Ramos (cell line): Measurements from ENCODE around the gene CXCL1.

Experiments used
- in situ Hi-C: fragments of 300-500 bp; cut with MboI; formaldehyde crosslinking; loops from one replicate; pipeline ENCODE4 v1.14.3; 2022; ENCODE audit warnings: low sequenced_read_pairs; ENCODE audit not compliant: unreplicated experiment

CXCL1 gene

GRCh38 chr4:73908965-73909364 lies 39.8 kb downstream of the CXCL1 start:
- in situ Hi-C loops, result no loop called here

GRCh38 chr4:73911746-73912145 lies 42.6 kb downstream of the CXCL1 start:
- in situ Hi-C loops, result no loop called here

- in situ Hi-C loops, result no loop called here
These were observed 43.0 kb downstream of the CXCL1 start for GRCh38 chr4:73912191-73912590.

GRCh38 chr4:73914071-73914470 lies 44.9 kb downstream of the CXCL1 start:
- in situ Hi-C loops, result no loop called here

GRCh38 chr4:73916172-73916925 lies 47.2 kb downstream of the CXCL1 start:
- in situ Hi-C loops, result no loop called here

- in situ Hi-C loops, result no loop called here
These were observed 47.9 kb downstream of the CXCL1 start for GRCh38 chr4:73917081-73917501.

- in situ Hi-C loops, result no loop called here
These were observed 48.9 kb downstream of the CXCL1 start for GRCh38 chr4:73918058-73918457.

GRCh38 chr4:73919691-73920090 lies 50.5 kb downstream of the CXCL1 start:
- in situ Hi-C loops, result no loop called here
